PFSK-1 (cell line): Measurements from ENCODE around the gene PBX4.

Experiments used
- FOXP2 ChIP-seq: optimal IDR thresholded peaks from 2 replicates; pipeline ENCODE3; 2011; ENCODE audit warnings: borderline replicate concordance, control low read depth, inconsistent platforms; ENCODE audit not compliant: insufficient read depth; ENCODE audit errors: extremely low read length, extremely low read depth
- POLR2AphosphoS5 ChIP-seq: IDR thresholded peaks from 2 replicates; pipeline ENCODE4 v1.6.1; 2012; ENCODE audit warnings: low read depth, mild to moderate bottlenecking, control low read depth, low read length, moderate library complexity
- SIN3A ChIP-seq: IDR thresholded peaks from 2 replicates; pipeline ENCODE4 v1.6.1; 2012; ENCODE audit warnings: mild to moderate bottlenecking, low read length, moderate library complexity, borderline replicate concordance; ENCODE audit not compliant: insufficient read depth
- TAF1 ChIP-seq: IDR thresholded peaks from 2 replicates; pipeline ENCODE4 v1.6.1; 2012; ENCODE audit warnings: low read length, control low read depth, borderline replicate concordance; ENCODE audit not compliant: insufficient read depth
- TF ChIP-seq, protein P1 (sequence below), 2 experiments: IDR thresholded peaks; 2 replicates each; pipeline versions ENCODE4 v1.6.1 to v1.8.0; 2011 to 2012; ENCODE audit warnings: low read depth in 2 of 2, low read length in 2 of 2, control low read depth in 1 of 2, inconsistent platforms in 1 of 2, mild to moderate bottlenecking in 1 of 2, moderate library complexity in 1 of 2; ENCODE audit not compliant: insufficient read depth in 1 of 2

Gene PBX4

DNA sequence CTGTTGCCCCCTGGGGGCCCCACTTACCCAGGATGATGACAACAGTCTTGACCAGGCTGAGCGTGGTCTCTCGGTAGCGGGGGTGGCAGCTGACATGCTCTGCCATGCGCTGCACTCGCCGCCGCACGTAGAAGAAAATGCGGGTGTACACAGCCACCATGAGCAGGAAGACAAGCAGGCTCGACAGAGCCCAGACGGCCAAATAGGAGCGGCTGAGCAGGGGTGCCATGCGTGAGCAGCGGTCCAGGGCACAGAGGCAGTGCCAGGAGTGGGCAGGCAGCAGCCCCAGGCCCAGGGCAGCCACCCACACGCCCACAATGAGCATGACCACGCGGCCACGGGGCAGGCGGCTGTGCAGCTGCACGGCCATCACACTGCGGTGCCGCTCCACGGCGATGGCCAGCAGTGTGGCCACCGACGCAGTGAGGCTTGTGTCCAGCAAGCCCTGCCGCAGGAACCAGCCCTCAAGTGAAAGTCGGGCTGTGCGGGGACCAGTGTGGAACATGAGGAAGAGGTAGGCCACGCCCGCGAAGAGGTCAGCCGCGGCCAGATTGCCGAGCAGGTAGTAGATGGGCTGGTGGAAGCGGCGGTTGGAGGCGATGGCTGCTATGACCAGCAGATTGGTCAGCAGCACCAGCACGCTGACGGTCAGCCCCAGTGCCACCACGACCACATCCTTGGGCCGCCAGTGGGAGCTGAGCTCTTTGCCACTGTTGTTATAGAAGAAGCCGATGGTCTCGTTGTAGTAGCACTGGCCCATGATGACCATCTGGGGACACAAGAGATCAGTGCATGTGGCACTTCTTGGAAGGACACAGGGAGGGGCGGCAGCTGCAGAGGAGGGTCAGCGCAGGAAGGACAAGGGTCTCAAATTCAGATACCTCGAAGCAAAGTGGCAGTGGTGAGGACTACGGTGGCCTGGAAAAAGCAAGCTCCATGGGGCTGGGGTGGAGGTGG is 8.3 kb upstream of the PBX4 start:
- TF ChIP-seq SIN3A (no peak), POLR2AphosphoS5 (no peak), FOXP2 (no peak), TAF1 (no peak)
- TF ChIP-seq, protein P1, sequence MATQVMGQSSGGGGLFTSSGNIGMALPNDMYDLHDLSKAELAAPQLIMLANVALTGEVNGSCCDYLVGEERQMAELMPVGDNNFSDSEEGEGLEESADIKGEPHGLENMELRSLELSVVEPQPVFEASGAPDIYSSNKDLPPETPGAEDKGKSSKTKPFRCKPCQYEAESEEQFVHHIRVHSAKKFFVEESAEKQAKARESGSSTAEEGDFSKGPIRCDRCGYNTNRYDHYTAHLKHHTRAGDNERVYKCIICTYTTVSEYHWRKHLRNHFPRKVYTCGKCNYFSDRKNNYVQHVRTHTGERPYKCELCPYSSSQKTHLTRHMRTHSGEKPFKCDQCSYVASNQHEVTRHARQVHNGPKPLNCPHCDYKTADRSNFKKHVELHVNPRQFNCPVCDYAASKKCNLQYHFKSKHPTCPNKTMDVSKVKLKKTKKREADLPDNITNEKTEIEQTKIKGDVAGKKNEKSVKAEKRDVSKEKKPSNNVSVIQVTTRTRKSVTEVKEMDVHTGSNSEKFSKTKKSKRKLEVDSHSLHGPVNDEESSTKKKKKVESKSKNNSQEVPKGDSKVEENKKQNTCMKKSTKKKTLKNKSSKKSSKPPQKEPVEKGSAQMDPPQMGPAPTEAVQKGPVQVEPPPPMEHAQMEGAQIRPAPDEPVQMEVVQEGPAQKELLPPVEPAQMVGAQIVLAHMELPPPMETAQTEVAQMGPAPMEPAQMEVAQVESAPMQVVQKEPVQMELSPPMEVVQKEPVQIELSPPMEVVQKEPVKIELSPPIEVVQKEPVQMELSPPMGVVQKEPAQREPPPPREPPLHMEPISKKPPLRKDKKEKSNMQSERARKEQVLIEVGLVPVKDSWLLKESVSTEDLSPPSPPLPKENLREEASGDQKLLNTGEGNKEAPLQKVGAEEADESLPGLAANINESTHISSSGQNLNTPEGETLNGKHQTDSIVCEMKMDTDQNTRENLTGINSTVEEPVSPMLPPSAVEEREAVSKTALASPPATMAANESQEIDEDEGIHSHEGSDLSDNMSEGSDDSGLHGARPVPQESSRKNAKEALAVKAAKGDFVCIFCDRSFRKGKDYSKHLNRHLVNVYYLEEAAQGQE (IDR thresholded peaks at IDR 0.05; ENCODE audit: insufficient read depth in 1 of 2, low read depth in 2 of 2, low read length in 2 of 2) = no peak

DNA sequence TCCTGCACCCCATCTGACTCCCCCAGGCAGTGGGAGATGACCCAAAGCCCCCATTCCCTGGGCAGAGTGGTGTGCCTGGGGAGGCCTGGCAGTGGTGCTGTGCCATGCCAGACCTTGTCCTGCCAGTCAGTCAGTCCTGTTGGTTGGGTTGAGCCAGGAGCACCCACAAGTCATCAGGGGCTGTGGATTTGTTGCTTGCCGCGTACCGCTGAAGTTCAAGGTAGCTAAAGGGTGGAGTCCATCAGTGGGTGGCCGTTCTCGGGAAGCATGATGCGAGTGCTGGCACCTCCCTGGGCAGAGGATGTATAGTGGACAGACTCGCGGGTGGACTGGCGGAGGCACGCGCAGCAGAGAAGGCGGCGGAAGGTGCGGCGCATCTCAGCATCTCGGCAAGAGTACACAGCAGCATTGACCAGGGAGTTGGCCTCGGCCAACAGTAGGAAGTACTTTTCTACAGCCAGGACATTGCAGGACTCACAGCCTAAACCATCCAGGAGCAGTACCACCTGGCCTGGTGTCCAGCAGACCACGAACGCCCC is 5.6 kb upstream of the PBX4 start:
- TF ChIP-seq POLR2AphosphoS5 (no peak), SIN3A (no peak), TAF1 (no peak), FOXP2 (no peak)
- TF ChIP-seq, protein P1 (IDR thresholded peaks at IDR 0.05; ENCODE audit: insufficient read depth in 1 of 2, low read depth in 2 of 2, low read length in 2 of 2) = no peak

GRCh38 chr19:19623383-19623782 is 4.9 kb upstream of the PBX4 start:
- TF ChIP-seq, protein P1 (IDR thresholded peaks at IDR 0.05; ENCODE audit: insufficient read depth in 1 of 2, low read depth in 2 of 2, low read length in 2 of 2) = no peak
- TF ChIP-seq FOXP2 (no peak), POLR2AphosphoS5 (no peak), TAF1 (no peak), SIN3A (no peak)

GRCh38 chr19:19619849-19620210 is 1.3 kb upstream of the PBX4 start:
- no peak for TF ChIP-seq TAF1
- TF ChIP-seq FOXP2 = no peak
- TF ChIP-seq POLR2AphosphoS5 = no peak
- no peak for TF ChIP-seq SIN3A
- TF ChIP-seq, protein P1 (IDR thresholded peaks at IDR 0.05; ENCODE audit: insufficient read depth in 1 of 2, low read depth in 2 of 2, low read length in 2 of 2) = no peak
